Measurements from ENCODE around the gene DEXI. TPM values are rescaled to one million over a fixed set of nuclear protein-coding genes. Genes with fewer than 3 reads are reported as not detected.

The DEXI gene
- total and polyA plus RNA-seq, 10 donors: 14.9 to 81.5 (median 33.5) TPM

- 57 to 75% (median 64%) methylated on average over 7 of the region's 7 CpGs for WGBS, 5 donors
- Histone ChIP-seq H3K4me3 (no peak overlapping the region), H3K27me3 (replicated peaks in 1 of 7) (no peaks in the 10 kb centered on the region), H3K9me3 (no peaks in the 10 kb centered on the region), H3K4me1 (peaks cover 64 to 100% (median 84%) of the 10 kb centered on the region in 6 donors), H3K36me3 (peaks cover 0 to 46% (median 2%) of the 10 kb centered on the region in 6 donors), H3K27ac (peak overlapping the region in 5 of 8 donors; percentile 34 to 92 (median 62))
- no peak for DNase-seq
- no peak for TF ChIP-seq CTCF (IDR thresholded peaks at IDR 0.05 in 8 of 11, conservative IDR thresholded peaks at IDR 0.05 in 3 of 11)
- no peak for TF ChIP-seq POLR2A (IDR thresholded peaks at IDR 0.05)
- no peak for TF ChIP-seq POLR2AphosphoS5 (IDR thresholded peaks at IDR 0.05)
- intact Hi-C loops (cut with DNase I; ENCODE audit: low total_unique reads): no loop called here
Measured at GRCh38 chr16:10935226-10935915, 6.9 kb downstream of the DEXI start.

GRCh38 chr16:10934325-10935107, 7.8 kb downstream of the DEXI start:
- TF ChIP-seq POLR2A (IDR thresholded peaks at IDR 0.05): peak in 1 of 3 donors; percentile 1
- TF ChIP-seq POLR2AphosphoS5 (IDR thresholded peaks at IDR 0.05): peak; percentile 53 to 62 (median 60)
- no peak for TF ChIP-seq CTCF (IDR thresholded peaks at IDR 0.05 in 8 of 11, conservative IDR thresholded peaks at IDR 0.05 in 3 of 11)
- DNase-seq: no peak
- Histone ChIP-seq H3K9me3 (no peaks in the 10 kb centered on the region), H3K4me1 (peaks cover 62 to 100% (median 84%) of the 10 kb centered on the region in 6 donors), H3K27ac (peak overlapping the region in 5 of 8 donors; percentile 34 to 92 (median 62)), H3K4me3 (no peak overlapping the region), H3K36me3 (peaks cover 0 to 48% (median 2%) of the 10 kb centered on the region in 6 donors), H3K27me3 (replicated peaks in 1 of 7) (no peaks in the 10 kb centered on the region)
- intact Hi-C loops (cut with DNase I; ENCODE audit: low total_unique reads): no loop called here
- WGBS, 5 donors: 90 to 92% (median 90%) methylated on average over 13 of the region's 13 CpGs

GRCh38 chr16:10933865-10934264, 8.4 kb downstream of the DEXI start:
- 83 to 90% (median 85%) methylated on average over 8 of the region's 8 CpGs for WGBS, 5 donors
- peak overlapping the region in 2 of 8 donors; percentile 88 to 92 for H3K27ac ChIP-seq
- H3K4me3 ChIP-seq: no peak overlapping the region
- H3K27me3 ChIP-seq (replicated peaks in 1 of 7): no peaks in the 10 kb centered on the region
- no peaks in the 10 kb centered on the region for H3K9me3 ChIP-seq
- peaks cover 0 to 54% (median 4%) of the 10 kb centered on the region in 6 donors for H3K36me3 ChIP-seq
- TF ChIP-seq POLR2A (IDR thresholded peaks at IDR 0.05) (no peak), POLR2AphosphoS5 (IDR thresholded peaks at IDR 0.05) (peak in 2 of 3 donors; percentile 21 to 41)
- intact Hi-C loops (cut with DNase I; ENCODE audit: low total_unique reads): no loop called here
- DNase-seq: no peak
- H3K4me1 ChIP-seq: peaks cover 56 to 100% (median 84%) of the 10 kb centered on the region in 6 donors

- TF ChIP-seq POLR2AphosphoS5 (IDR thresholded peaks at IDR 0.05): peak in 1 of 3 donors; percentile 46
- no peak for TF ChIP-seq POLR2A (IDR thresholded peaks at IDR 0.05)
- TF ChIP-seq CTCF (IDR thresholded peaks at IDR 0.05 in 8 of 11, conservative IDR thresholded peaks at IDR 0.05 in 3 of 11): no peak
- Histone ChIP-seq H3K27ac (peak overlapping the region in 2 of 8 donors; percentile 10 to 88), H3K4me3 (no peak overlapping the region), H3K4me1 (peaks cover 48 to 100% (median 79%) of the 10 kb centered on the region in 6 donors), H3K36me3 (peaks cover 0 to 61% (median 10%) of the 10 kb centered on the region in 6 donors), H3K9me3 (no peaks in the 10 kb centered on the region), H3K27me3 (replicated peaks in 1 of 7) (no peaks in the 10 kb centered on the region)
- DNase-seq: no peak
- 64 to 83% (median 75%) methylated on average over 11 of the region's 11 CpGs for WGBS, 5 donors
- intact Hi-C loops (cut with DNase I; ENCODE audit: low total_unique reads): no loop called here
Measured at GRCh38 chr16:10932959-10933710, 9.1 kb downstream of the DEXI start.

All from spleen (tissue), 11 donors.